ENCODE data around the gene WNK1.

DNA sequence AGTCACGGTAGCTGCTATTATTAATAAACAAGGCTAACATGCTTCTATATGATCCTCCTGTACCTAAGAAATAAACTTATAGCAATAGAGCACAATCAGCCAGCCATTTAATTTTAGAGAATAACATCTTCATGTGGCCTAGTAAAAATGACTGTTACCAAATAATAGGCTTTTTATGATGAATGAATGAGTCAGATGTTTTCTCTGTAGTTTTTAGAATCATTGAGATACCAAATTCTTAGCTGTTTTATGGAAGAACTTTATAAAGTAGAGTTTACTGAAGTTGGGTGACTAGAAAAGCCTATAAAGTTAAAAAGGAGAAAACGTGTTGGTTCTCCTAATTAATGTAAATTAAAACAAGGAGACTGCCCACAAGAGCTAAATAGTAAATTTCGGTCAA, 40.7 kb downstream of the WNK1 start:
- TF ChIP-seq, protein P1, sequence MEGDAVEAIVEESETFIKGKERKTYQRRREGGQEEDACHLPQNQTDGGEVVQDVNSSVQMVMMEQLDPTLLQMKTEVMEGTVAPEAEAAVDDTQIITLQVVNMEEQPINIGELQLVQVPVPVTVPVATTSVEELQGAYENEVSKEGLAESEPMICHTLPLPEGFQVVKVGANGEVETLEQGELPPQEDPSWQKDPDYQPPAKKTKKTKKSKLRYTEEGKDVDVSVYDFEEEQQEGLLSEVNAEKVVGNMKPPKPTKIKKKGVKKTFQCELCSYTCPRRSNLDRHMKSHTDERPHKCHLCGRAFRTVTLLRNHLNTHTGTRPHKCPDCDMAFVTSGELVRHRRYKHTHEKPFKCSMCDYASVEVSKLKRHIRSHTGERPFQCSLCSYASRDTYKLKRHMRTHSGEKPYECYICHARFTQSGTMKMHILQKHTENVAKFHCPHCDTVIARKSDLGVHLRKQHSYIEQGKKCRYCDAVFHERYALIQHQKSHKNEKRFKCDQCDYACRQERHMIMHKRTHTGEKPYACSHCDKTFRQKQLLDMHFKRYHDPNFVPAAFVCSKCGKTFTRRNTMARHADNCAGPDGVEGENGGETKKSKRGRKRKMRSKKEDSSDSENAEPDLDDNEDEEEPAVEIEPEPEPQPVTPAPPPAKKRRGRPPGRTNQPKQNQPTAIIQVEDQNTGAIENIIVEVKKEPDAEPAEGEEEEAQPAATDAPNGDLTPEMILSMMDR (IDR thresholded peaks at IDR 0.05), result no peak
- no peak for TF ChIP-seq POLR2A (IDR thresholded peaks at IDR 0.05)
- no peak for TF ChIP-seq POLR2AphosphoS5 (IDR thresholded peaks at IDR 0.05)
